HG03378 (cell line): ENCODE data around the gene ZNF441.
"Not testable (repeated sequence)": the region's sequence is repeated elsewhere in the genome, so short reads cannot be mapped to it uniquely, and the experiment has no call there.

Source experiments
- ATAC-seq: cut with Tn5 transposase; IDR thresholded peaks from one replicate; pipeline ENCODE4 v1.9.1; 2021; ENCODE audit warnings: mild to moderate bottlenecking, moderate library complexity; ENCODE audit not compliant: unreplicated experiment

ZNF441 gene

GRCh38 chr19:11766597-11767591 lies at the start of gene ZNF441:
Gene ZNF441, plus strand, starts transcription at chr19:11767000. Its CDS starts 194 bp downstream, at chr19:11767194.
- peak; percentile 75 for ATAC-seq

GRCh38 chr19:11721681-11722080 lies 45.1 kb upstream of the ZNF441 start:
- ATAC-seq, result no peak

GRCh38 chr19:11722414-11722813 lies 44.4 kb upstream of the ZNF441 start:
- ATAC-seq, result no peak

- ATAC-seq, result no peak
Observed at GRCh38 chr19:11729586-11729985, 37.2 kb upstream of the ZNF441 start.

- ATAC-seq, result no peak
Observed at GRCh38 chr19:11735375-11735774, 31.4 kb upstream of the ZNF441 start.

- ATAC-seq, result no peak
Observed at GRCh38 chr19:11736696-11737095, 30.1 kb upstream of the ZNF441 start.

- peak; percentile 31 for ATAC-seq
Observed at GRCh38 chr19:11737964-11738745, 28.6 kb upstream of the ZNF441 start.

GRCh38 chr19:11738746-11739620 lies 27.8 kb upstream of the ZNF441 start, which contains the start of gene ZNF823:
Gene ZNF823, minus strand, starts transcription at chr19:11738946. Its CDS starts 127 bp downstream, at chr19:11738819.
- peak; percentile 81 for ATAC-seq

GRCh38 chr19:11745869-11746268 lies 20.9 kb upstream of the ZNF441 start:
- no peak for ATAC-seq

- no peak for ATAC-seq
Observed at GRCh38 chr19:11747277-11747676, 19.5 kb upstream of the ZNF441 start.

- no peak for ATAC-seq
Observed at GRCh38 chr19:11749751-11750150, 17.0 kb upstream of the ZNF441 start.

GRCh38 chr19:11752244-11752736 lies 14.5 kb upstream of the ZNF441 start:
- no peak for ATAC-seq

GRCh38 chr19:11754663-11755062 lies 12.1 kb upstream of the ZNF441 start:
- ATAC-seq, result no peak

GRCh38 chr19:11756965-11757364 lies 9.8 kb upstream of the ZNF441 start:
- no peak for ATAC-seq

GRCh38 chr19:11759805-11760204 lies 7.0 kb upstream of the ZNF441 start:
- ATAC-seq, result no peak

GRCh38 chr19:11763117-11763516 lies 3.7 kb upstream of the ZNF441 start:
- no peak for ATAC-seq

- no peak for ATAC-seq
Observed at GRCh38 chr19:11763611-11764010, 3.2 kb upstream of the ZNF441 start.

- peak; percentile 23 for ATAC-seq
Observed at GRCh38 chr19:11767633-11768133, 883 bp downstream of the ZNF441 start.

GRCh38 chr19:11769995-11770394 lies 3.2 kb downstream of the ZNF441 start:
- ATAC-seq, result no peak

GRCh38 chr19:11771520-11771919 lies 4.7 kb downstream of the ZNF441 start:
- not testable (repeated sequence) for ATAC-seq
